Stimulated activated CD4-positive, alpha-beta T cell treated with anti-CD3 and anti-CD28 coated beads, TNF-alpha, amount 100 ng/mL, for 48 hours (primary cell): ENCODE data around the gene IRF6.

Experiments used
- DNase-seq, 3 donors: peaks; one replicate each; pipeline ENCODE4 v3.0.0-alpha.2; 2020; ENCODE audit warnings: low read depth in 3 of 3

The IRF6 gene

GRCh38 chr1:209790286-209791193, 15.4 kb downstream of the IRF6 start:
- no peak for DNase-seq

GRCh38 chr1:209789245-209789644, 16.7 kb downstream of the IRF6 start:
- DNase-seq = no peak

GRCh38 chr1:209787551-209787950, 18.4 kb downstream of the IRF6 start:
- DNase-seq = no peak

GRCh38 chr1:209786146-209786545, 19.8 kb downstream of the IRF6 start:
- no peak for DNase-seq

GRCh38 chr1:209785592-209785991, 20.4 kb downstream of the IRF6 start:
- no peak for DNase-seq

- DNase-seq = peak; percentile 98 to 100 (median 99)
These were observed 21.4 kb downstream of the IRF6 start, which contains the start of gene C1orf74 for GRCh38 chr1:209784265-209785169. TSS of gene C1orf74 (minus strand) at chr1:209784559. CDS start at chr1:209783634, 925 bp downstream.

- no peak for DNase-seq
These were observed 22.6 kb downstream of the IRF6 start for GRCh38 chr1:209783386-209783785.

- no peak for DNase-seq
These were observed 25.7 kb downstream of the IRF6 start for GRCh38 chr1:209780268-209780667.

GRCh38 chr1:209778102-209778501, 27.8 kb downstream of the IRF6 start:
- no peak for DNase-seq

- DNase-seq = no peak
These were observed 28.4 kb downstream of the IRF6 start for GRCh38 chr1:209777587-209777986.

GRCh38 chr1:209775678-209776077, 30.3 kb downstream of the IRF6 start:
- no peak for DNase-seq

GRCh38 chr1:209774592-209774991, 31.4 kb downstream of the IRF6 start:
- no peak for DNase-seq

- DNase-seq = no peak
These were observed 33.8 kb downstream of the IRF6 start for GRCh38 chr1:209772126-209772525.

GRCh38 chr1:209770636-209771415, 35.1 kb downstream of the IRF6 start:
- DNase-seq = no peak

GRCh38 chr1:209769971-209770370, 36.0 kb downstream of the IRF6 start:
- DNase-seq = no peak

GRCh38 chr1:209769171-209769904, 36.6 kb downstream of the IRF6 start:
- DNase-seq = peak; percentile 59 to 70 (median 62)

- DNase-seq = peak; percentile 72 to 86 (median 74)
These were observed 37.6 kb downstream of the IRF6 start for GRCh38 chr1:209768354-209768774.

GRCh38 chr1:209767706-209768105, 38.2 kb downstream of the IRF6 start:
- DNase-seq = no peak

- DNase-seq = no peak
These were observed 38.8 kb downstream of the IRF6 start for GRCh38 chr1:209767096-209767495.

- DNase-seq = no peak
These were observed 39.9 kb downstream of the IRF6 start for GRCh38 chr1:209766051-209766450.
